GM06990 (cell line): ENCODE measurements around the gene PRDM2.

Experiments used
- DNase-seq: peaks from one replicate; pipeline ENCODE4 v3.0.0-alpha.2; 2011; ENCODE audit not compliant: insufficient read length; ENCODE audit errors: extremely low read depth
- H3K27me3 ChIP-seq: replicated peaks from 2 replicates; pipeline ENCODE4 v1.6.0; 2011; ENCODE audit warnings: low read length; ENCODE audit not compliant: control insufficient read depth, insufficient read depth
- H3K36me3 ChIP-seq: 2 replicates; pipeline ENCODE4 v1.5.1; 2011; ENCODE audit warnings: low read length; ENCODE audit not compliant: control insufficient read depth, insufficient read depth
- H3K4me3 ChIP-seq: replicated peaks from 2 replicates; pipeline ENCODE4 v1.5.1; 2011; ENCODE audit warnings: low read depth, mild to moderate bottlenecking, control low read depth, low read length
- TF ChIP-seq, protein P1 (sequence below): IDR thresholded peaks from 2 replicates; pipeline ENCODE4 v1.5.1; 2011; ENCODE audit warnings: low read length, control low read depth, mild to moderate bottlenecking, inconsistent platforms; ENCODE audit not compliant: insufficient read depth, poor library complexity, severe bottlenecking

Gene PRDM2

DNA sequence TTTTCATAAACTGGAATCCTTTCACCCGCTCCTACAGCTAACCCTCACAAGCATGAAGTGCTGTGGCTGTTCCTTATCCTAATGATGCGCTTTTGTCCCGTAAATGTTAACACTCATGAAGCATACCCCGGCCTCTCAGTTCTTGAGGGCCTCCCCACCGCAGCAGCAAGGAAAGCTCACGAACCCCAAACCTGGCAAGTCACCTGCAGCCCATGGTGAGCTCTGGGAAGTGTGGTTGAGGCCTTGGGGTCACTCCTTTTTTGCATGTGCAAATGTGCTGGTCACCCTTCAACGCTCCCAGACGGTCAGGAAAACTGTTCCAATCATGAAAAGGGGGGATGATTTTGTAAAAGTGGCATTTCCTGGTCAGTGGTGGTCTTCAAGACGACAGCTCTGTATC is 124.6 kb downstream of the PRDM2 start:
- TF ChIP-seq, protein P1, sequence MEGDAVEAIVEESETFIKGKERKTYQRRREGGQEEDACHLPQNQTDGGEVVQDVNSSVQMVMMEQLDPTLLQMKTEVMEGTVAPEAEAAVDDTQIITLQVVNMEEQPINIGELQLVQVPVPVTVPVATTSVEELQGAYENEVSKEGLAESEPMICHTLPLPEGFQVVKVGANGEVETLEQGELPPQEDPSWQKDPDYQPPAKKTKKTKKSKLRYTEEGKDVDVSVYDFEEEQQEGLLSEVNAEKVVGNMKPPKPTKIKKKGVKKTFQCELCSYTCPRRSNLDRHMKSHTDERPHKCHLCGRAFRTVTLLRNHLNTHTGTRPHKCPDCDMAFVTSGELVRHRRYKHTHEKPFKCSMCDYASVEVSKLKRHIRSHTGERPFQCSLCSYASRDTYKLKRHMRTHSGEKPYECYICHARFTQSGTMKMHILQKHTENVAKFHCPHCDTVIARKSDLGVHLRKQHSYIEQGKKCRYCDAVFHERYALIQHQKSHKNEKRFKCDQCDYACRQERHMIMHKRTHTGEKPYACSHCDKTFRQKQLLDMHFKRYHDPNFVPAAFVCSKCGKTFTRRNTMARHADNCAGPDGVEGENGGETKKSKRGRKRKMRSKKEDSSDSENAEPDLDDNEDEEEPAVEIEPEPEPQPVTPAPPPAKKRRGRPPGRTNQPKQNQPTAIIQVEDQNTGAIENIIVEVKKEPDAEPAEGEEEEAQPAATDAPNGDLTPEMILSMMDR = no peak
- Histone ChIP-seq H3K4me3 (no peak overlapping the region), H3K36me3 (no peaks in the 10 kb centered on the region), H3K27me3 (no peaks in the 10 kb centered on the region; the same call in 1 of the 2 replicates)
- no peak for DNase-seq

DNA sequence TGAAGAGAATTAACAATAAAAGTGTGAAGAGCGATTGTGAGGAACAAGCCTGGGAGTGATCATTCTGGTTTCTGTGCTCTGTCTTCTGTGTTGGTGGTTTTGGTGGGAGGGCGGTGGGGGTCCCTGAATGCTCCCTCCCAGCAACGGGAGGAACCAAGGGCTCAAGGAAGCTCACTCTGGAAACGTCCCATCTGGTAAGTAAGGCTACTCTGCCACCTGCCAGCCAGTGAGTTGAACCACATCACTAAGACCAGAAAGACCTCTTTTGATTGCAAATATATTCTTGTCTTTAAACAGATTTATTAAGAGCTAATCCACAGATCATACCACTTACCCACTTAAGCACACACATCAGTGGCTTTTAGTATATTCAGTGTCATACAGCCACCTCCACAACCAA is 125.0 kb downstream of the PRDM2 start:
- Histone ChIP-seq H3K36me3 (no peaks in the 10 kb centered on the region), H3K4me3 (no peak overlapping the region), H3K27me3 (no peaks in the 10 kb centered on the region; the same call in 1 of the 2 replicates)
- TF ChIP-seq, protein P1 = no peak
- no peak for DNase-seq

DNA sequence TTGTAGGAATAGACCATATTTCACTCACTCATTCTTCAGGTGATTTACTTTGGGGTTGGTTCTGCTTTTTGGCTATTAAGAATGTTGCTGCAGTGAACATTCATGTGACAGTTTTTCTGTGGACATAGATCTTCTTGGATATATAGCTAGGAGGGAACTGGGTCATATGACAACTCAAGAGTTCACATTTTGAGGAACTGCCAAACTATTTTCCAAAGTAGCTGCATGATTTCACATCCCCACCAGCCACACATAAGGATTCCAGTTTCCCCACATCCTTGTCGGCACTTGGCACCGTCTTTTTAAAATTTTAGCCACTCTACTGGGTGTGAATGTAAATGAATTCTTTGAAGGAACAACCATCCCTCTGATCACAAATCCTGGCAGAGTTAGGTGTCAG is 126.0 kb downstream of the PRDM2 start:
- no peaks in the 10 kb centered on the region for H3K36me3 ChIP-seq
- no peak overlapping the region for H3K4me3 ChIP-seq
- TF ChIP-seq, protein P1 = no peak
- no peak for DNase-seq
- H3K27me3 ChIP-seq = no peaks in the 10 kb centered on the region; the same call in 1 of the 2 replicates

DNA sequence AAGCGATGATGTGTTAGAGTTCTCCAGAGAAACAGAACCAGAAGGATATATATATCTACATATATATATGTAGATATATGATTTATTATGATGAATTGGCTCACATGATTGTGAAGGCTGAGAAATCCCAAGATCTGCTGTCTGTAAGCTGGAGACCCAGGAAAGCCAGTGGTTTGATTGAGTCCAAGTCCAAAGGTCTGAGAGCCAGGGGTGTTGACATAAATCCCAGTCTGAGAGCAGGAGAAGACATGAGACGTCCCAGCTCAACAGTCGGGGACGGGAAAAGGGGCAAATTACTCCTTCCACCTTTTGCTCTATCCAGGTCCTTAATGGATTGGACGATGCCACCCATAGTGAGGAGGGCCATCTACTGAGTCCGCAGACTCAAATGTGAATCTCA is 126.6 kb downstream of the PRDM2 start:
- TF ChIP-seq, protein P1 = no peak
- no peak for DNase-seq
- Histone ChIP-seq H3K4me3 (no peak overlapping the region), H3K36me3 (no peaks in the 10 kb centered on the region), H3K27me3 (no peaks in the 10 kb centered on the region; the same call in 1 of the 2 replicates)

DNA sequence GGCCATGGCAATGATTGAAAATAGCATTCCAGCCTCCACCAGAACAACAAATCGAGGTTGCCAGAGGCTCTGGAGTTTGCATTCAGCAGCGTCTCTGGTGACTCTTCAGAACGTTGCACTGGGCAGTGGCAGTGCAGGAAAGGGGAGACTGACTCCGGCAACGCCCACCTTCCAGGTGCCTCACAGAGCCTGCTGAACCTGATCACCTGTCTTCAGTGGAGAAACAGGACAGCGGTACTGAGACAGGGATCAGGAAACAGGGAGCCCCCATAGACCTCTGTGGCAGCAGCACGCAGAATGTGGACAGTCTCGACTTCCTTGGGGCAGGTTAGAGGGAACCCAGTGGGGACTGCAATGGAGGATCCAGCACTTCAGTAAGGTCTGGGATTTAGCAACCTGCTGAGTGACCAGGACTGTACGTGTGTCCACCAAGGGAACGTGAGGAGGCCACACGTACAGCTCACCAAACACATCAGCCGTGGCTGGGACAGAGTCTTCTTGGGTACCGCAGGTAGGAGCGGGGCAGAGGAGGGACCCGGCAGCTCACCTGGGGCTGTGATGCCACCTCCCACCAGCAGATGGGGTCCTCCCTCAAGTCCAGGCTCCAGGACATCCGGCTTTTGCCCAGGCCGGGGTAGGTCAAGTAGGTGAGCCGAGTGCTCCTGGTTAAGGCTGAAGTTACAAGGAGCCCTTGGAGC is 128.6 kb downstream of the PRDM2 start:
- peak; percentile 39 for DNase-seq
- Histone ChIP-seq H3K4me3 (no peak overlapping the region), H3K27me3 (no peaks in the 10 kb centered on the region; the same call in 1 of the 2 replicates), H3K36me3 (no peaks in the 10 kb centered on the region)
- TF ChIP-seq, protein P1 = peak; percentile 87
